ENCODE measurements around the gene MOSPD3. TPM values are rescaled to one million over a fixed set of nuclear protein-coding genes. Genes with fewer than 3 reads are reported as not detected.
A peak's percentile ranks its signal among the peaks of the same experiment; 100 is the strongest.

The MOSPD3 gene
- total RNA-seq (24.2 and 24.4 TPM in 2 replicates), polyA plus RNA-seq (40.7 and 53.5 TPM in 2 replicates), polyA minus RNA-seq (14.1 and 17.7 TPM in 2 replicates), Bru-seq, nascent RNA (percentile 42 among the genes with signal in this experiment), BruChase-seq, experiment 1, labeled RNA remaining after a 6-hour chase (percentile 65 among the genes with signal in this experiment), BruChase-seq, experiment 2, labeled RNA remaining after a 2-hour chase (percentile 54 among the genes with signal in this experiment)
- 17.8 and 18.0 TPM in 2 replicates for polyA plus RNA-seq (2011; cell fraction: cytosol; rRNA removed)
- polyA plus RNA-seq (2011; cell fraction: nucleus; rRNA removed), result 20.5 and 24.6 TPM in 2 replicates
- polyA plus RNA-seq (2012), result 23.3 and 25.8 TPM in 2 replicates
- 4.1 TPM for polyA minus RNA-seq (2011; cell fraction: cytosol; rRNA and poly(A)+ RNA removed)
- polyA minus RNA-seq (2011; cell fraction: nucleus; rRNA and poly(A)+ RNA removed), result 2.4 and 3.6 TPM in 2 replicates
- long read RNA-seq, transcript MOSPD3-201 (6 exons, 1,053 nt), result minor isoform, 16 of 109 reads
- long read RNA-seq, transcript MOSPD3-203 (5 exons, 1,191 nt), result major isoform, 72 of 109 reads
- long read RNA-seq, partial matches to known transcripts, result 3 of 109 reads
- long read RNA-seq, other reads (novel, unspliced or antisense), result 14 of 109 reads

DNA sequence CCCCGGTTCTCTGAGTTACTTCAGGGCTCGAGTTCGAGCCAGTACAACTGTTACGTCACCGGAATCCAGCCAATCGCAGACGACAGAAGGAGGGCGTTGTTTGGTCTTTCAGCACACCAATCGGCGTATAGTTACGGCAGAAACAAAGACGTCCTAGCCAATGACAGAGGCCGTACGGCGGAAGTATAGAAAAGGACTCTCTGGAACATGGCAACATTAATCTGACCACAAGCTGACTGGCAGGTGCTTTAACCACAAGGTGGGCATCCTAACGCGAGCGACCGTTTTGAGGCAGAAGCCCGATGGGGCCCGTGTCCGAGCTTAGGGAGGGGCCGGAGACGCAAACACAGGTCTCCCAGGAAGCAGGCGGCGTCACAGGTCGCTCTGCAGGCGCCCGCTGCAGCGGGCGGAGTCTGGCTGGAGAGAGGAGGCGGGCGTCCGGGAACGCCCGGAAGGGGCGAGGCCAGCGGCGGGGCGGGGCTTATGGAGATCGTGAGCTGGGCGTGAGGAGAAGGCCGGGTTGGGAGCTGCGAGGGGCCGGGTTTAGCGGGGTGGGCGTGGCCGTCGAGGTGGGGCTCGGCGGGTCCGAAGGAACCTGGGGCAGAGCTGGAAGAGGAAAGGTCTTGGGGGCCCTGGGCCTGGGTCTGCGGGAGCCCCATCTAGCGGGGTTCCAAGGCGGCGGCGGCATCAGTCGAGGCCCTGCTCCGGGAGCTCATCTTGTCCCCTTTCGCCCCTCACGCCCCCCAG lies at the start of gene MOSPD3:
TSS of gene MOSPD3 (plus strand) at position 558 of the 747 bp plus-strand sequence. CDS start 252 bp downstream, outside the sequence.
- peak within 1 kb of the TSS; percentile 18 to 57 (median 56) for H3K4me3 ChIP-seq (replicated peaks in 1 of 3; ENCODE audit: insufficient read depth in 1 of 3, low read depth in 1 of 3, low read length in 3 of 3)
- peak within 1 kb of the TSS; percentile 65 for H3K9ac ChIP-seq (replicated peaks; ENCODE audit: extremely low read depth, insufficient read depth, low read length)
- H3K4me2 ChIP-seq (ENCODE audit: insufficient read depth, low read length), result peak within 1 kb of the TSS; percentile 68
- ChIA-PET CTCF (interaction anchor here (0.6 to 3.6 kb wide), 21 partner anchors 9 to 240 kb away, joined by 3 to 21 read pairs (median 4); partner anchors contain the start of genes EPO, FBXO24, GNB2 and LRCH4), POLR2A (interaction anchor here (0.6 to 2.0 kb wide), 5 partner anchors 27 to 263 kb away, joined by 3 to 28 read pairs (median 5); partner anchors contain the start of genes FBXO24, LRCH4, POP7 and SRRT)
- BruUV-seq (replicated peaks), result no TSS peak
- TF ChIP-seq FOS (IDR thresholded peaks at IDR 0.05; ENCODE audit: borderline replicate concordance, insufficient read depth, low read length), result no peak
- TF ChIP-seq POLR2A (IDR thresholded peaks at IDR 0.05; ENCODE audit: low read depth, low read length), result peak; percentile 69
- peak; percentile 69 for TF ChIP-seq POLR2AphosphoS5 (IDR thresholded peaks at IDR 0.05; ENCODE audit: insufficient read depth, low read depth, low read length)
- TF ChIP-seq JUN (IDR thresholded peaks at IDR 0.05; ENCODE audit: borderline replicate concordance, insufficient read depth, insufficient read length, low read depth), result peak; percentile 26
- peak within 1 kb of the TSS; percentile 81 for H2AFZ ChIP-seq (ENCODE audit: low read depth, low read length)
- dilution Hi-C loops (cut with MboI; ENCODE audit: extremely low pct_ligation_motif_present, low sequenced_read_pairs) (no loop called here), intact Hi-C loops (cut with micrococcal nuclease) (loop anchor here (1.0 to 2.0 kb wide), 5 partner anchors 8 to 73 kb away; partner anchors contain the start of genes AGFG2, FBXO24, GNB2 and LRCH4)
- no peaks in the 10 kb centered on the region for H3K9me3 ChIP-seq (replicated peaks; ENCODE audit: control insufficient read depth, insufficient read depth, low read length)
- H3K4me1 ChIP-seq (ENCODE audit: control insufficient read depth, extremely low read depth, insufficient read depth, low read length), result peaks cover 10% of the 10 kb centered on the region
- no peaks in the 10 kb centered on the region for H3K9me1 ChIP-seq (replicated peaks; ENCODE audit: control insufficient read depth, extremely low read depth, insufficient read depth, low read length)
- H3K79me2 ChIP-seq (ENCODE audit: control insufficient read depth, insufficient read depth, low read length), result no peaks in the 10 kb centered on the region
- peak; percentile 100 for FAIRE-seq
- H3K27me3 ChIP-seq (ENCODE audit: control insufficient read depth in 2 of 2, insufficient read depth in 2 of 2, low read length in 2 of 2), result no peaks in the 10 kb centered on the region
- peak; percentile 100 for DNase-seq (ENCODE audit: low read depth, low spot score)
- no peaks in the 10 kb centered on the region for H3K36me3 ChIP-seq (ENCODE audit: control insufficient read depth in 2 of 2, extremely low read depth in 1 of 2, insufficient read depth in 2 of 2, low read length in 2 of 2)
- peak within 1 kb of the TSS; percentile 46 for H3K27ac ChIP-seq (ENCODE audit: insufficient read depth, low read depth, low read length)
- H4K20me1 ChIP-seq (replicated peaks; ENCODE audit: control insufficient read depth, extremely low read depth, insufficient read depth, low read length), result no peaks in the 10 kb centered on the region

Measured in endothelial cell of umbilical vein (primary cell).